DOHH2 (cell line): ENCODE measurements around the gene FGF22.

Experiments used
- H3F3A ChIP-seq: fragments of 200-600 bp; sonication (generic), shearing (Covaris generic); 2 replicates; pipeline ENCODE4 v1.6.0; 2016; ENCODE audit warnings: antibody characterized with exemption, mild to moderate bottlenecking; ENCODE audit not compliant: control insufficient read depth, insufficient read depth
- H3K27ac ChIP-seq: fragments of 200-600 bp; sonication (generic); 2 replicates; pipeline ENCODE4 v1.5.1; 2014; ENCODE audit warnings: low read depth, mild to moderate bottlenecking, low read length, moderate library complexity
- H3K27me3 ChIP-seq: fragments of 200-600 bp; sonication (generic); 2 replicates; pipeline ENCODE4 v1.6.1; 2014; ENCODE audit warnings: mild to moderate bottlenecking, low read length, mixed read lengths; ENCODE audit not compliant: control insufficient read depth
- H3K36me3 ChIP-seq: fragments of 200-600 bp; sonication (generic); 2 replicates; pipeline ENCODE4 v1.6.1; 2014; ENCODE audit warnings: mild to moderate bottlenecking, low read length, moderate library complexity, mixed read lengths; ENCODE audit not compliant: control insufficient read depth
- H3K4me1 ChIP-seq: fragments of 200-600 bp; sonication (generic); 2 replicates; pipeline ENCODE4 v1.6.1; 2014; ENCODE audit warnings: mild to moderate bottlenecking, low read length, mixed read lengths; ENCODE audit not compliant: control insufficient read depth
- H3K4me2 ChIP-seq: fragments of 200-600 bp; sonication (generic); 2 replicates; pipeline ENCODE4 v1.6.0; 2014; ENCODE audit warnings: mild to moderate bottlenecking, low read length, moderate library complexity
- H3K4me3 ChIP-seq: fragments of 200-600 bp; sonication (generic); 2 replicates; pipeline ENCODE4 v1.5.1; 2014; ENCODE audit warnings: mild to moderate bottlenecking, low read length, mixed read lengths
- H3K79me2 ChIP-seq: fragments of 200-600 bp; sonication (generic); 2 replicates; pipeline ENCODE4 v1.6.1; 2014; ENCODE audit warnings: mild to moderate bottlenecking, low read length, mixed read lengths; ENCODE audit not compliant: control insufficient read depth
- H3K9me2 ChIP-seq: fragments of 200-600 bp; sonication (generic); replicated peaks from 2 replicates; pipeline ENCODE4 v1.6.1; 2014; ENCODE audit warnings: mild to moderate bottlenecking, low read length, mixed read lengths; ENCODE audit not compliant: control insufficient read depth
- H3K9me3 ChIP-seq: fragments of 200-600 bp; sonication (generic); 2 replicates; pipeline ENCODE4 v1.6.1; 2014; ENCODE audit warnings: antibody characterized with exemption, low read length, mixed read lengths; ENCODE audit not compliant: control insufficient read depth, insufficient read depth
- H4K20me1 ChIP-seq: fragments of 200-600 bp; sonication (generic); 2 replicates; pipeline ENCODE4 v1.6.0; 2014; ENCODE audit warnings: low read depth, mild to moderate bottlenecking, antibody characterized with exemption, low read length, moderate library complexity; ENCODE audit not compliant: control insufficient read depth, insufficient read depth
- EZH2phosphoT487 ChIP-seq: fragments of 200-600 bp; sonication (generic); IDR thresholded peaks from 2 replicates; pipeline ENCODE4 v1.6.1; 2017; ENCODE audit warnings: borderline replicate concordance, mild to moderate bottlenecking, antibody characterized with exemption, low read length, moderate library complexity, mixed read lengths
- TF ChIP-seq, protein P1 (sequence below): fragments of 200-600 bp; sonication (generic); IDR thresholded peaks from one replicate; pipeline ENCODE4 v1.5.1; 2014; ENCODE audit warnings: antibody characterized with exemption, mild to moderate bottlenecking, low read depth, low read length; ENCODE audit not compliant: poor library complexity, severe bottlenecking

Gene FGF22

DNA sequence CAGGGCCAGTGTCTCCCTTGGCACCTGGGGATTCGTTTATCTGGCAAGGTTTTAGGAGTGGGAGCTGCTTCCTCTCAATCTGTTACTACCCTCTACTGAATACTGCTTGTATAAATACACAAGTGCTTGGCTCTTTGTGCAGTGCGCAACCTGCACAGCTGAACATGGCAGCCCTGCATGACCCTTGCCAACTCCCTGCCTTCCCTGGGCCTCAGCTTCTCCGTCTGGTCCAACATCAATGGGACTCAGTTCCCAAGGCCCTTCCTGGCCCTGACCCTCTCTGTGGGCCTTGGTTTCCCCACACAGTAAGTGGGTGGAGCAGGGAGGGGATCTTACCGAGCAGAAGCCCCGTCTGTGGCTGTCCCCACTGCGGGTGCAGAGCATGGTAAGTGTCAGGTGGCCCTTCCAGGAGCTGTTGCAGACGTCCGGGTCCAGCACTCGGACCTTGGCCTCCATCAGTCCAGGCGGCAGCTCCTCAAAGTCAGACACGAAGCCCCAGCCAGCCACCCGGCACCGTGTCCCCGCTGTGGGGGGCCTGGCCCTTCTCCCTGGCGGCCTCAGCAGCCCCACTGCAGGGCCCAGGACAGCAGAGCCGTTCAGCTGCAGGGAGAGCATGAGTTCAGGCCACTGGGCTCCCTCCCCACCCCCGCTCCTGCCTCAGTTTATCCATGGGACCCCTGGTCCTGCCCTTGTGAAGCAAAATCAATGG is 47.1 kb downstream of the FGF22 start:
- Histone ChIP-seq H3K27ac (no peak overlapping the region), H3K4me2 (no peak overlapping the region), H3K4me3 (no peak overlapping the region), H4K20me1 (no peaks in the 10 kb centered on the region), H3K9me3 (no peaks in the 10 kb centered on the region), H3K9me2 (no peaks in the 10 kb centered on the region), H3F3A (no peaks in the 10 kb centered on the region), H3K36me3 (no peaks in the 10 kb centered on the region), H3K79me2 (no peaks in the 10 kb centered on the region), H3K27me3 (no peaks in the 10 kb centered on the region), H3K4me1 (no peaks in the 10 kb centered on the region)
- no peak for TF ChIP-seq EZH2phosphoT487
- TF ChIP-seq, protein P1, sequence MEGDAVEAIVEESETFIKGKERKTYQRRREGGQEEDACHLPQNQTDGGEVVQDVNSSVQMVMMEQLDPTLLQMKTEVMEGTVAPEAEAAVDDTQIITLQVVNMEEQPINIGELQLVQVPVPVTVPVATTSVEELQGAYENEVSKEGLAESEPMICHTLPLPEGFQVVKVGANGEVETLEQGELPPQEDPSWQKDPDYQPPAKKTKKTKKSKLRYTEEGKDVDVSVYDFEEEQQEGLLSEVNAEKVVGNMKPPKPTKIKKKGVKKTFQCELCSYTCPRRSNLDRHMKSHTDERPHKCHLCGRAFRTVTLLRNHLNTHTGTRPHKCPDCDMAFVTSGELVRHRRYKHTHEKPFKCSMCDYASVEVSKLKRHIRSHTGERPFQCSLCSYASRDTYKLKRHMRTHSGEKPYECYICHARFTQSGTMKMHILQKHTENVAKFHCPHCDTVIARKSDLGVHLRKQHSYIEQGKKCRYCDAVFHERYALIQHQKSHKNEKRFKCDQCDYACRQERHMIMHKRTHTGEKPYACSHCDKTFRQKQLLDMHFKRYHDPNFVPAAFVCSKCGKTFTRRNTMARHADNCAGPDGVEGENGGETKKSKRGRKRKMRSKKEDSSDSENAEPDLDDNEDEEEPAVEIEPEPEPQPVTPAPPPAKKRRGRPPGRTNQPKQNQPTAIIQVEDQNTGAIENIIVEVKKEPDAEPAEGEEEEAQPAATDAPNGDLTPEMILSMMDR: no peak

DNA sequence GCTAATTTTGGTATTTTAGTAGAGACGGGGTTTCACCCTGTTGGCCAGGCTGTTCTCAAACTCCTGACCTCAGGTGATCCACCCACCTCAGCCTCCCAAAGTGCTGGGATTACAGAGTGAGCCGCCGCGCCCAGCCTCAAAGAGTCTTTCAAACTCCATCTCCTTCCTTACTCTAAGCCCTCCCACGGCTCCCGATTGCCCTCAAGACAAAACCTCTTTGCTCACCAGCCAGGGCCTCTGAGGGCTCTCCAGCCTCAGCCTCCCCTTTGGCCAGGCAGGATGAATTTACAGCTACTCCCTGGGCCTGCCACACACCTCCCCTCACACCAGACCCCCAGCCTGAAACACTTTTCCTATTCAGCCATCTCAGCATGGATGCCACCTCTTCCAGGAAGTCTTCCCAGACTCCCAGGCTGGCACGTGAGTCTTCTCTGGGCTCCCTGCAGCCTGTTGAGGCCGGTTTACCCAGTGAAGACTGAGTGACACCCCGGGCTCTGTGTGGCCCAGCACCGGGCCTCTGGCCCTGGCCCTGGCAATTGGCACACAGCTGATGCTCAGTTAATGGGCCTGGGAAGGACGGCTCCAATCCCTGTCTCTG is 48.0 kb downstream of the FGF22 start:
- no peak overlapping the region for H3K4me3 ChIP-seq
- H3F3A ChIP-seq: no peaks in the 10 kb centered on the region
- no peaks in the 10 kb centered on the region for H4K20me1 ChIP-seq
- H3K27me3 ChIP-seq: no peaks in the 10 kb centered on the region
- no peaks in the 10 kb centered on the region for H3K4me1 ChIP-seq
- TF ChIP-seq EZH2phosphoT487: no peak
- TF ChIP-seq, protein P1: no peak
- no peaks in the 10 kb centered on the region for H3K9me2 ChIP-seq
- H3K4me2 ChIP-seq: no peak overlapping the region
- no peak overlapping the region for H3K27ac ChIP-seq
- H3K9me3 ChIP-seq: no peaks in the 10 kb centered on the region
- H3K36me3 ChIP-seq: no peaks in the 10 kb centered on the region
- H3K79me2 ChIP-seq: no peaks in the 10 kb centered on the region

DNA sequence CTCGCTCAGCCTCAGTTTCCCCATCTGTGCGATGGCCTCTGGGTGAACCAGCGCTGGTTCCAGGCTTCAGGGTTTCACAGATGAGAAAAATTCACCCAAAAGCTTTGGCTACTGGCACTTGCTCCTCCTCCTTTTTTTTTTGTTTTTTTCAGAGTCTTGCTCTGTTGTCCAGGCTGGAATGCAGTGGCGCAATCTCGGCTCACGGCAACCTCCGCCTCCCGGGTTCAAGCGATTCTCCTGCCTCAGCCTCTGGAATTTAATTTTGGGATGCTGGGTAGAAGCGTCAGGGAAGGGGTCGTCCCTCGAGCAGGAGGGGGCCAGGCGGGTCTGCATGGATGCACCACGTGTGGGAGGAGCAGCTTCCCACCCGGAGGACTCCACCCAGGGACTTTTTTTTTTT is 48.5 kb downstream of the FGF22 start:
- Histone ChIP-seq H3K36me3 (no peaks in the 10 kb centered on the region), H3K4me2 (no peak overlapping the region)
- no peak for TF ChIP-seq EZH2phosphoT487
- TF ChIP-seq, protein P1: no peak

More for the DNA sequence above, 48.5 kb downstream of the FGF22 start:
- Histone ChIP-seq H3K4me3 (no peak overlapping the region), H3F3A (no peaks in the 10 kb centered on the region), H3K27ac (no peak overlapping the region), H3K27me3 (no peaks in the 10 kb centered on the region), H3K4me1 (no peaks in the 10 kb centered on the region), H4K20me1 (no peaks in the 10 kb centered on the region), H3K79me2 (no peaks in the 10 kb centered on the region), H3K9me2 (no peaks in the 10 kb centered on the region), H3K9me3 (no peaks in the 10 kb centered on the region)
